GM21717 (cell line): ENCODE measurements around the gene STXBP5L.
"Not testable (repeated sequence)": the region's sequence is repeated elsewhere in the genome, so short reads cannot be mapped to it uniquely, and the experiment has no call there.

Experiments used
- ATAC-seq: cut with Tn5 transposase; IDR thresholded peaks from one replicate; pipeline ENCODE4 v1.9.1; 2021; ENCODE audit warnings: mild to moderate bottlenecking, moderate library complexity; ENCODE audit not compliant: unreplicated experiment

STXBP5L gene

DNA sequence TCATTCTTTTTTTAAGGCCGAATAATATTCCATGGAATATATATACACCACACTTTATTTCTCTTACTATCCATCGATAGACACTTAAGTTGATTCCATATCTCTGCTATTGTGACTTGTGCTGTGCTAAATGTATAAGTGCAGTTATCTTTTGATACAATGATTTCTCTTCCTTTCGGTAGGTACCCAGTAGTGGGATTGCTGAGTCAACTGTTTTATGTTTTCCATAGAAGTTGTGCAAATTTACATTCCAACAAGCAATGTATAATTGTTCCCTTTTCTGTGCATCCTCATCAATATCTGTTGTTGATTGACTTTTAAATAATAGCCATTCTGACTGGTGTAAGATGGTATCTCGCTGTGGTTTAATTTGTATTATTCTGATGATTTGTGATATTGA lies 81.0 kb downstream of the STXBP5L start:
- no peak for ATAC-seq

DNA sequence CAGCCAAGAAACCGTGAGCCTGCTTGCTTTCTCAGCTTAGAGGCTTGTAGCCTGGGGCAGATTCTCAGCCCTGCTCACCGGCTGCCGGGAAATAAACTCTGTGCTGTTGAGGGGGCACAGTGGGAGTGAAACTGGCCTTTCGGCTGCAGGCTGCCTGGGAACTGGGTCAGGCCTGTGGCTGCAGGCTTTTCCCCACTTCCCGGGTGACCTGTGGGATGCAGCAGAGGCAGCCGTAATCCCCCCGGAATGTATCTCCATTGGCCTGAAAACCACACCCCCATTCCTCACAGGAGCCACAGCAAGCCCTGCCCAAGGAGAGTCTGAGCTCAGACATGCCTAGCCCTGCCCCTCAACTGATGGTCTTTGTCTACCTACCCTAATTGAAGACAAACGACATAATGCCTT lies 110.9 kb downstream of the STXBP5L start:
- ATAC-seq: no peak

DNA sequence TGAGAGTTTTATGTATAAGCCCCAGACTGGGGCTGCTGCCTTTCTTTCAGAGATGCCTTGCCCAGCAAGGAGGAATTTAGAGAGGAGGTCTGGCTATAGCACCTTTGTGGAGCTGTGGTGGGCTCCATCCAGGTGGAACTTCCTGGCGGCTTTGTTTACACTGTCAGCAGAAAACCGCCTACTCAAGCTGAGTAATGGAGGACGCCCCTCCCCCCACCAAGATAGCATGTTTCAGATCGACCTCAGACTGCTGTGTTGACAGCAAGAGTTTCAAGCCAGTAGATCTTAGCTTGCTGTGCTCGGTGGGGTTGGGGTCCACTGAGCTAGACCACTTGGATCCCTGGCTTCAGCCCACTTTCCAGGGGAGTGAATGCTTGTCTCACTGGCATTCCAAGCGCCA lies 155.6 kb downstream of the STXBP5L start:
- ATAC-seq: no peak

DNA sequence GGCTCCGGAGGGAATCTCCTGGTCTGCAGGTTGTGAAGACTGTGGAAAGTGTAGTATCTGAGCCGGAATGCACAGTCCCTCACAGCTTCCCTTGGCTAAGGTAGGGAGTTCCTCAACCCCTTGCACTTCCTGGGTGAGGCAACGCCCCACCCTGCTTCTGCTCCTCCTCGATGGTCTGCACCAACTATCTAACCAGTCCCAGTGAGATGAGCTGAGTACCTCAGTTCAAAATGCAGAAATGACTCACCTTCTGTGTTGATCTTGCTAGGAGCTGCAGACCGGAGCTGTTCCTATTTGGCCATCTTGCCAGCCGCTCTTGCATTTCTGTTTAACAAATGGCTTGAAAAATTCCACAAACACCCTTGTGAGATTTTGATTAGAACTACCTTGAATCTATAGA lies 156.1 kb downstream of the STXBP5L start:
- ATAC-seq: no peak

DNA sequence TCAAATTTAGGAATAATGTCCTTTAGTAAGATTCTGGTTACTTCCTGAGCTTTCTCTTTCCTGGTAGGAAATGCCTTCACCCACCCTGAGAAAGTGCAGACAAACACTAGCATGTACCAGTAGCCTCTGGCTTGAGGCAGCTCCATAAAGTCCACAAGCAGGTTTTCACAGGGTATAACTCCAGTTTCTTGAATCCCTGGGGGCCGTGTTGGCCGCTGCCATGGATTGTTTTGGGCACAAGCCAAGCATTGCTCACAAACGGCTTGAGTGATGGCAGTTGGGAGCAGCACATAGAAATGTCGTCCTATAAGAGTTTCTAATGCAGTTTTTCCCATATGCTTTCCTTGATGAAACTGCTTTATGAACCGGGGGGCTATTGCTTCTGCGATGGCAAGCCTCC lies 164.1 kb downstream of the STXBP5L start:
- ATAC-seq: no peak

DNA sequence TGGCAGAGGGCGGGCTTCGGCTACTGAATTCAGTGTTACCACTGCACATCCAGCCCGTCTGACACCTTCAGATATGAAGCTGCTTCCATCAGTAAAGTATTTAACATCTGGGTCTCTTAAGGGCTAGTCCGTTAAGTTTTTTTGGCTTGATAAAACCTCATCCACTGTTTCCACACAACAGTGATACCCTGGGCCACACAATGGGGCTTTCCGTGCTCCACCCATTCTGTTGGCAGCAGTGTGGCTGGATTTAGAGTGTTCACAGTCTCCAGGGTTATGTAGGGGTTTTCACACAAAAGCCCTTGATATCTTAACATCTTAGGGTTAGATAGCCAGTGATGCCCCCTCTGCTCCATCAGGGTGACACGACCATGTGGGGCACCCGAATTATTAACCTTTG lies 165.0 kb downstream of the STXBP5L start:
- no peak for ATAC-seq

DNA sequence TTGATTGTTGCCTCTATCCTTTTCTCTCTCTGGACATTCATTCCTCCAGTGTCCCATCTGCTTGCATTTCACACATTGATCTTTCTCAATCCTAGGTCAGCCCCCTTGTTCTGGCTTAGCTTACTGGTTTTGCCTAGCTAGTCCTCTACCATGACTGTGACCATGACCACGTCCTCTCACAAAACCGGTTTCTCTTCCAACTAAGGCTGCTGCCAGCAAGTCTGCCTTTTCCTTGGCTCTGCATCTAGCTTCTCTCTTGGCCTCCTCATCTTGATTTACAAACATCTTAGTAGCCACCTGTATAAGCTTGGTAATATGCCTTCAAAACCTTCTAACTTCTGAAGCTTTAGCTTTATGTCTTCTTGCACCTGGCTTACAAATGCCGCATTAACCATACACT lies 167.2 kb downstream of the STXBP5L start:
- ATAC-seq: no peak

DNA sequence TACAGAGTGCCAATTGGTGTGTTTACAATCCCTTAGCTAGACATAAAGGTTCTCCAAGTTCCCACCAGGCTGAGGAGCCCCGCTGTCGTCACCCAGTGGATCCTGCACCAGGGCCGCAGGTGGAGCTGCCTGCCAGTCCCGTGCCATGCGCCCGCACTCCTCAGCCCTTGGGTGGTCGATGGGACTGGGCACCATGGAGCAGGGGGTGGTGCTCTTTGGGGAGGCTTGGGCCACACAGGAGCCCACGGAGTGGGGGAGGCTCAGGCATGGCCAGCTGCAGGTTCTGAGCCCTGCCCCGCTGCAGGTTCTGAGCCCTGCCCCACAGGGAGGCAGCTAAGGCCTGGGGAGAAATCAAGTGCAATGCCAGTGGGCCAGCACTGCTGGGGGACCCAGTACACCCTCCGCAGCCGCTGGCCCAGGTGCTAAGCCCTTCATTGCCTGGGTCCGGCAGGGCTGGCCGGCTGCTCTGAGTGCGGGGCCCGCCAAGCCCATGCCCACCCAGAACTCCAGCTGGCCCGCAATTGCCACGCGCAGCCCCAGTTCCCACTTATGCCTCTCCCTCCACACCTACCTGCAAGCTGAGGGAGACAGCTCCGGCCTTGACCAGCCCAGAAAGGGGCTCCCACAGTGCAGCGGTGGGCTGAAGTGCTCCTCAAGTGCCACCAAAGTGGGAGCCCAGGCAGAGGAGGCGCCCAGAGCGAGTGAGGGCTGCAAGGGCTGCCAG lies 170.5 kb downstream of the STXBP5L start:
- ATAC-seq: not testable (repeated sequence)

DNA sequence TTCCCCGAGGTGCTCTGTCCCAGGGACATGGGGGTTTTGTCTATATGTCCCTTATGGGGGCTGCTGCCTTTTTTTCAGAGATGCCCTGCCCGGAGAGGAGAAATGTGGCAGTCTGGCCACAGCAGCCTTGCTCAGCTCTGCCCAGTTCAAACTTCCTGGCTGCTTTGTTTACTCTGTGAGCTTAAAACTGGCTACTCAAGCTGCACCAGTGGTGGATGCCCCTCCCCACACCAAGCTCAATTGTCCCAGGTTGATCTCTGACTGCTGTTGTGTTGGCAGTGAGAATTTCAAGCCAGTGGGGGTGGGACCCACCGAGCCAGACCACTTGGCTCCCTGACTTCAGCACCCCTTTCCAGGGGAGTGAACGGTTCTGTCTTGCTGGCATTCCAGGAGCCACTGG lies 188.9 kb downstream of the STXBP5L start:
- ATAC-seq: no peak

DNA sequence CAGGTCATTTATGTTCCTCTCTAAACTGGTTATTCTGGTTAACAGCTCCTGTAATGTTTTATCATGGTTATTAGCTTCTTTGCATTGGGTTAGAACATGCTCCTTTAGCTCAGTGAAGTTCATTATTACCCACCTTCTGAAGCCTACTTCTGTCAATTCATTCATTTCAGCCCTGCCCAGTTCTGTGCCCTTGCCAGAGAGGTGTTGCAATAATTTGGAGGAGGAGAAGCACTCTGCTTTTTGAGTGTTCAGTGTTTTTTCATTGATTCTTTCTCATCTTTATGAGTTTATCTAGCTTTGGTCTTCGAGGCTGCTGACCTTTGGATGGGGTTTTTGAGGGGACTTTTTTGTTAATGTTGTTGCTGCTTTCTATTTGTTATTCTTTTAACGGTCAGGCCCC lies 203.1 kb downstream of the STXBP5L start:
- ATAC-seq: not testable (repeated sequence)

DNA sequence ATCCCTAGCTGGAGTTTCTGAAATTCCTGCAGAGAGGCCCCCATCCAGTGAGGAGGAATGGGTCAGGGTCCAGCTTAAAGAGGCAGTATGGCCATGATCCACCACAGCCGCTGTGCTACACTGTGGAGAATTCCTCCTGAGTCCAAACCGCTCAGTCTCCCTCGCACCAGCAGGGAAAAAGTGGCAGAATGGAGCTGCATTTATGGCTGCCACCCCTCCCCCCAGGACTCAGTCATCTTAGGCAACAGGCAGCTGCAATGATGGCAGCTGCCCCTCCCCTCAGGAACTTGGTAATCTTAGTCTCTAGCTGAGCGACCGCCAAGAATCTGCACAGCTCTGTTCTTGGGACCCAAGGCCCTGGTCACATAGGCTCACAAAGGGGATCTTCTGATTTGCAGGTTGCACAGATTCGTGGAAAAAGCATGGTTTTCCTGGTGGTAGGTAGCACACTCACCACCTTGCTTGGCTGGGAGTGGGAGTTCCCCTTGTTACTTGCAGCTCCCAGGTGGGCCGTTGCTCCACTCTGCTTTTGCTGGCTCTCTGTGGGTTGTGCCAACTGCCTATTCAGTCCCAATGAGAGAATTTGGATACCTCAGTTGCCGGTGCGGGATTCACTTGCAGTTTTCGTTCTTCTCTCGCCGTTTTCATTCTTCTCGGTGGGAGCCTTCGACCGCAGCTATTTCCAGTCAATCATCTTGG lies 204.1 kb downstream of the STXBP5L start:
- no peak for ATAC-seq

DNA sequence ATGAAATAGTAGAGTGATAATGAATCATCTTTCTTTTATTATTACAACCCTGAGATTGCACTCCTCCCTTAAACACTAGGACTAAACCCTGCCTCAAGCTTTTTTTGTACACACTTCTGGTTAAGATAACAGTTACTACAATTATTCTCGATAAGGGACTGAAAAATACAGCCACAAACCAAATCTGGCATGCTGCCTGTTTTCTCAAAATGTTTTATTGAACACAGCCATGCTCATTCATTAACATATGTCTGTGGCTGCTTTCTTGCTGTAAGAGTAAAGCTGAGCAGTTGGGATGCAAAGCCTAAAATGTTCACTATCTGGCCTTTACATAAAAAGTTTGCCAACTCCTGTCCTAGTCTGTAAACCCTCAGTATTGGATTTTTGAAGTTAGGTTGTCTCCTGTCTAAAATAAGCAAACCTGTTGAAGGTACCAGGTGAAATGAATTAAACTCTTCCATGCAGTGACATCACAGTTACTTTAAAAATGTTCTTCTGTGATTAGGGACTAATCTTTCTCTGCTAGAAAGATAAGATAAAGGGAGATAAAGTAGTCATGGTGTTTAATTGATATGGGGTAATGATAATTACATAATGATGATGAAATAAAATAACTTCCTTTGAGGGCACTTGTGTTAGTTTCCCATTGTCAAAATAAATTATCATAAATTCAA lies 218.2 kb downstream of the STXBP5L start:
- ATAC-seq: no peak

DNA sequence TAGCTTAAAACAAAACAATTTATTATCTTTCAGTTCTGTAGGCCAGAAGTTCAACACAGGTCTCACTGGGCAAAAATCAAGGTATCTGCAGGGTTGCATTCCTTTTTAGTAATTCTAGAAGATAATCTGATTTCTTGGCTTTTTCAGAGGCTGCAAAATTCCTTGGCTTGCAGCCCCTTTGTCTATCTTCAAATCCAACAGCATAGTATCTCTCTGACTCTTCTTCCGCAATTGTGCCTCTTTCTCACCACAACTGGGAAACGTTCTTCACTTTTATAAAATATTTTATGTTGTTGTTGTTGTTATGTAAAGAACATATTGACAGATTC lies 218.7 kb downstream of the STXBP5L start:
- no peak for ATAC-seq

DNA sequence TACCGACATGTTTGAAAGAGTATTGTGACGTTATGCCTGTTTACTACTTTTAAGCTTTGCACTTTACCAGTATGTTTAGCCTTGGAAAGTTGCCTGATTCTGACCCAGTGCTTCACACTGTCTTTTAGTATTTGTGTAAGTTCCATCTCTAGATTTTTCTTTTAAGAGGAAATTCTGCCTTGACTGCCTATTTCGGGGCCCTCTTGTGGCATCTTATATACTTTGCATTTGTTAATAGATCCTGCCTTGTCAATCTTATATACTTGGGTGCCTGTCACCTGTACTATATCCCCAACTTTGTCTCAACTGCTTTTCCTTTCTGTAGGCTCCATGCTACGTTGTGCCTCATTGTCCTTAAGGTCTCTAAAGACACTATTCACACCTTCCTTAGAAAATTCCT lies 244.6 kb downstream of the STXBP5L start:
- ATAC-seq: no peak

DNA sequence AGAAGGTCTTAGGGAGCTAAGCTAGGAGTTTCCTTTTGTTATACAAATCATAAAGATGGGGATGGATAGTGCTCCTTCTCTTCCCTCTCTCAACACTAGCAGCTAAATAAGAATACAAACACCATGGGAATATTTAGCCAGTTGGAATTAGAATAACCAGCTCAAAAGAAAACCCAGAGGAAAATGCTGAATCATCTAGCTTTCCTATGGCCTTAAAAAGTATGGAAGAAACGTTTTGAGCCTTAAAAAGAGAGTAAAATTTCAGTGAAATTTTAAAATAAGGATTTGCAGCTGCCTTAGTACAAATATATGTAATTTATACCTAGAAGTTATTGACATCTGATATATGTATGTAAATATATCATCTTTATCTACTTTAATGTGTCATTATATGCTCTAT lies 245.8 kb downstream of the STXBP5L start:
- no peak for ATAC-seq

DNA sequence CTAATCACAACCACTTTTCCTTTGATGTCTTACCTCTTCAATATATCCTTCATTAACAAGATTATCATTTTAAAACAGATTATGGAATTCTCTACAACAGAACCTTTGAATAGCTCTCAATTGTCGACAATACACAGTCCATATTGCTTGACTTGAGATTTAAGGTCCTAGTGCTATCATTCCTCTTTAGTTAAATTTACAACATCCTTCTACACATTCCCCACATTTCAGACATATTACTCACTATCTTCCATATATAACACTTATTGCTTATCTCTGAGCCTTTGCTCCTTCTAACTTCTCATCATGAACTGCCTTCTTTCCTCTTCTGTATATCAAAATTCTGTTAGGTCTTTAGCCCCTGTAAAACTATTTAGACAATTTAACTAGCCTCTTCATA lies 247.0 kb downstream of the STXBP5L start:
- no peak for ATAC-seq

DNA sequence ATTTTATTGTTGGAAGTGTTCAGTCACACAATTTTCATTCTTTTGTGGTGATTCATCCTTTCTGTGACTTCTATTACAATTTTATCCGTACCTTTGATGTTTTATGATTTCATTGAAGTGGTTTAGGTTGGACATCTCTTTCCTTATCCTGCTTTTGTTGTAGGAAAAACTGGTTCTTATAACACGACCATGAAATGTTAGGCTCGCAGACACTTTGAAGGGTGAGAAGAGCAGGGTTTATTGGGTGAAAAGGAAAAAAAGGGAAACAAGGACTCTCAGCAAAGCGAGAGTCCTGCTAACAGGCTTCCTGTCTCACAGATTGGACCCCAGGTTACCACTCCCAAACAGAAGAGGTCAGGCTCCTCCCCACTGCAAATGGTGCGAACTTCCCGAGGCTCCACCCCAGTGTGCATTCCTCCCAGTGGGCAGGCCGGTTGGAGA lies 257.4 kb downstream of the STXBP5L start:
- ATAC-seq: no peak

DNA sequence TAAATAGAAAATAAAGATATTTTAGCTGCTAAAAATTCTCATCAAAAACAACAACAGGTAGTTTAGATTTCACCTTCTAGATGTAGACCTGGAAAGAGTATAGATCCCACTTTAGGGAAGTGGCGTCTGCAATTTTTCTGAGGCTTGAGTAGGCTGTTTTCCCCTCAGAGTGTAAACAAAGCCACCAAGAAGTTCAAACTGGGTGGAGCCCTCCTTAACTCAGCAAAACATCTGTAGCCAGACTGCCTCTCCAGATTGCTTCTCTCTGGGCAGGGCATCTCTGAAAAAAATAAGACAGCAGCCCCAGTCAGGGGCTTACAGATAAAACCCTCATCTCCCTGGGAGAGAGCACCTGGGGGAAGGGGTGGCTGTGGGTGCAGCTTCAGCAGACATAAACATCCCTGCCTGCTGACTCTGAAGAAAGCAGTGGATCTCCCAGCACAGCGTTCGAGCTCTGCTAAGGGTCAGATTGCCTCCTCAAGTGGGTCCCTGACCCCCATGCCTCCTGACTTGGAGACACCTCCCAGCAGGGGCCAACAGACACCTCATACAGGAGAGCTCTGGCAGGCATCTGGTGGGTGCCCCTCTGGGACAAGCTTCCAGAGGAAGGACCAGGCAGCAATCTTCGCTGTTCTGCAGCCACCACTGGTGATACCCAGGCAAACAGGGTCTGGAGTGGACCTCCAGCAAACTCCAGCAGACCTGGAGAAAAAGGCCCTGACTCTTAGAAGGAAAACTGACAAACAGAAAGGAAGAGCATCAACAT lies 259.6 kb downstream of the STXBP5L start:
- no peak for ATAC-seq

DNA sequence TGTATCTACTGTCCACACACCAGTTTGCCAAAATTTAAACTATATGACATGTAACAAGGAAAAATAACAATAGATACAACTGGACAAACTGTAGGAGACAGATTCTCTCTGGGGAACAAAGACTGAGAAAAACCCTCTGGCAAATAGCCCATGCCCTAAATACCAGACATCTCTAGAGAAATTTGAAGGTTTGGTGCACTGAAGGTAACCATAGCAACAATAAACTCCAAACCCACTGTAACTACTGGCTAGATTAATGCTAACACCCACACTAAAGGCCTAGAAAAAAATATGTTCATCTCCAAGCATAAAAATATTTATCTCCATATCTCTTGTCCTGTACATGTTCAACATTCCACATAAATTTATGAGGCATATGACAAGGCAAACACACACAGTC lies 267.1 kb downstream of the STXBP5L start:
- no peak for ATAC-seq

DNA sequence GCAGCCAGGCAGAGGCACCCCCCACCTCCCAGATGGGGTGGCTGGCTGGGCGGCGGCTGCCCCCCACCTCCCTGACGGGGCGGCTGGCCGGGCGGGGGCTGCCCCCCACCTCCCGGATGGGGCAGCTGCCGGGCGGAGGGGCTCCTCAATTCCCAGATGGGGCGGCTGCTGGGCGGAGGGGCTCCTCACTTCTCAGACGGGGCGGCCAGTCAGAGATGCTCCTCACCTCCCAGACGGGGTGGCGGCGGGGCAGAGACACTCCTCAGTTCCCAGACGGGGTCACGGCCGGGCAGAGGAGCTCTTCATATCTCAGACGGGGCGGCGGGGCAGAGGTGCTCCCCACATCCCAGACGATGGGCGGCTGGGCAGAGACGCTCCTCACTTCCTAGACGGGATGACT lies 282.6 kb downstream of the STXBP5L start:
- not testable (repeated sequence) for ATAC-seq

DNA sequence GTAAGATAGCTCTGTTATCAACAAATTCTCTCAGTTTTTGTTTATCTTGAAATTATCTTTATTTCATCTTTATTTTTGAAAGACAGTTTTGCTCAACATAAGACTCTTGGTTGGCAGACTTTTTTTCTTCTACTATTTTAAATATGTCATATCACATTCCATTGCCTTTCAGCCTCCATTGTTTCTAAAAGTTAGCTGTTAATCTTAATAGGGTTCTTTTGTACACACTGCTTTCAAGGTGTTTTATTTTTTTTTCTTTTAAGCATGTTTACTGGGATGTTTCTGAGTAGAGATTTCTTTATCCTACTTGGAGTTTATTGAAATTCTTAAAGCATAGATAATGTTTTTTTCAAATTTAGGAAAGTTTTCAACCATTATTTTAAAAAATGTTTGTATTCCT lies 294.6 kb downstream of the STXBP5L start:
- no peak for ATAC-seq
